Ecto neural progenitor cell (in vitro differentiated cells): ENCODE data around the gene UBA52.

Source experiments
- DNase-seq: peaks from one replicate; pipeline ENCODE4 v3.0.0-alpha.2; 2018; ENCODE audit warnings: low spot score

Gene UBA52

GRCh38 chr19:18608805-18609716, 37.4 kb downstream of the UBA52 start:
- no peak for DNase-seq

- no peak for DNase-seq
These were observed 38.0 kb downstream of the UBA52 start for GRCh38 chr19:18609717-18610051.

GRCh38 chr19:18610245-18610555, 38.5 kb downstream of the UBA52 start:
- no peak for DNase-seq

- DNase-seq = peak; percentile 67
These were observed 39.1 kb downstream of the UBA52 start for GRCh38 chr19:18610556-18611326.

GRCh38 chr19:18611327-18612050, 39.8 kb downstream of the UBA52 start:
- peak; percentile 75 for DNase-seq

GRCh38 chr19:18612051-18612771, 40.6 kb downstream of the UBA52 start:
- DNase-seq = peak; percentile 52

- DNase-seq = peak; percentile 74
These were observed 41.3 kb downstream of the UBA52 start, which contains the start of gene TMEM59L for GRCh38 chr19:18612772-18613588. TMEM59L (plus strand) TSS chr19:18612870; CDS start chr19:18612959, 89 bp downstream.

GRCh38 chr19:18613589-18614234, 42.1 kb downstream of the UBA52 start:
- peak; percentile 60 for DNase-seq

GRCh38 chr19:18616023-18616422, 44.4 kb downstream of the UBA52 start:
- DNase-seq = no peak

GRCh38 chr19:18617562-18617961, 45.9 kb downstream of the UBA52 start:
- no peak for DNase-seq

GRCh38 chr19:18618236-18618635, 46.6 kb downstream of the UBA52 start:
- no peak for DNase-seq

GRCh38 chr19:18620311-18620710, 48.7 kb downstream of the UBA52 start:
- DNase-seq = no peak

GRCh38 chr19:18620902-18621301, 49.2 kb downstream of the UBA52 start:
- no peak for DNase-seq

GRCh38 chr19:18626906-18627305, 55.2 kb downstream of the UBA52 start:
- peak; percentile 49 for DNase-seq
